HG03196 (cell line): Measurements from ENCODE around the gene DDIT4L.
"Not testable (repeated sequence)": the region's sequence is repeated elsewhere in the genome, so short reads cannot be mapped to it uniquely, and the experiment has no call there.

ENCODE experiments used
- ATAC-seq: cut with Tn5 transposase; IDR thresholded peaks from one replicate; pipeline ENCODE4 v1.9.1; 2021; ENCODE audit not compliant: unreplicated experiment

Gene DDIT4L, protein sequence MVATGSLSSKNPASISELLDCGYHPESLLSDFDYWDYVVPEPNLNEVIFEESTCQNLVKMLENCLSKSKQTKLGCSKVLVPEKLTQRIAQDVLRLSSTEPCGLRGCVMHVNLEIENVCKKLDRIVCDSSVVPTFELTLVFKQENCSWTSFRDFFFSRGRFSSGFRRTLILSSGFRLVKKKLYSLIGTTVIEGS

DNA sequence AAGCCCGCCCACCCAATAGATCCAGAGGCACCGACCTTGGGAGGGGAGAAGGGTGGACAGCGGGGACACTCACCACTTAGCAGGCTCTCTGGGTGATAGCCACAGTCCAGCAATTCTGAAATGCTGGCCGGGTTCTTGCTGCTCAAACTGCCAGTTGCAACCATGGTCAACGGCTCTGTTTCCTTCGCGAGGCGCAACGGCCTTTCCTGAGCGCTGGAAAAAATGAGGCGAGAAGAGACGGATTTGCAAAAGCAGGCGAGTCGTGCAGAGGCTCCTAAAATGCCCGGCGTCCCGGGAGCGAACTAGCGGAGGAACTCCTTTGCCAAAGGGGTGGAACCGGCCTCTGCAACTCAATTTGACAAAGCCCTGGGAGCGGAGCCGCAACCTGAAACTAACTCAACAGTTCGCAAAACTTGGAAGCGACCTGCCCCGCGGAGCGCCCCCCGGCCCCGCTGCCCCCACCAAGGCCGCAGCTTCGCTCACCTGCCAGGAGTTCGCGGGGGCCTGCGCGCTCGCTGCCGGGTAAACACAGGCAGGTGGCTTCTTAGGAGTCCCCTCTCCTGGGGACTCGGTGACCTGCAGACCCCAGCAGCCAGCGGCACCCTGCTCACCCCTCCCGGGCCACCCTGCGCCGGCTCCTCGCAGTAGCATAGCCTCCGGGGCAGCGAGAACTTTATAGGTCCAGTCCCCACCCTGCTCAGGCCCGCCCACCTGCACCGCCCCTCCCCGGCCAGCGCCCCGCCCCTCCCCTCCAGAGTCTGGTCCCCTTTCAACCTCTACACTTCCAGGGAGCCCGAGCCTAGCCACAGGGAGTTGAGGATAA is at the start of gene DDIT4L:
TSS of gene DDIT4L (minus strand) at position 649 of the 823 bp plus-strand sequence. CDS start at position 164, 485 bp downstream.
- no peak for ATAC-seq

DNA sequence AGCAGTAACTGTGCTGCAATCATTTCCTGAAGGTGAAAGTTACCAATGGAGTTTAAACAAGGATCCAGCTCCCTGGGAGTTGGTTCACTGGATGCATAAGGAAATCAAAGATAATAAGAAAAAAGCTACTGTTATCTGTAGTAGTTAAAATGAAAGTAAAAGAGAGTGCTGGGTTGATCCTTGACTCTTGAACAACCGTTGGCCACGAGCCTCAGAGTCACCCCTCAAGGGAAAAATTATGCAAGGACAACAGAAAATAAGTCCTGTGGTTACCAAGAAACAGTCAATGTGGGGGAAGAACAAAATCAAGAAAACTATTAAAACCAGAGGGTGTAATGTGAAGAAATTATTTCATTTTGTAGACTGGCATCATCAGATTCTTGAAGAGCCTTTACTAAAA is 49.7 kb upstream of the DDIT4L start:
- ATAC-seq: no peak

GRCh38 chr4:100224721-100225120 is 34.5 kb upstream of the DDIT4L start:
- ATAC-seq: no peak

DNA sequence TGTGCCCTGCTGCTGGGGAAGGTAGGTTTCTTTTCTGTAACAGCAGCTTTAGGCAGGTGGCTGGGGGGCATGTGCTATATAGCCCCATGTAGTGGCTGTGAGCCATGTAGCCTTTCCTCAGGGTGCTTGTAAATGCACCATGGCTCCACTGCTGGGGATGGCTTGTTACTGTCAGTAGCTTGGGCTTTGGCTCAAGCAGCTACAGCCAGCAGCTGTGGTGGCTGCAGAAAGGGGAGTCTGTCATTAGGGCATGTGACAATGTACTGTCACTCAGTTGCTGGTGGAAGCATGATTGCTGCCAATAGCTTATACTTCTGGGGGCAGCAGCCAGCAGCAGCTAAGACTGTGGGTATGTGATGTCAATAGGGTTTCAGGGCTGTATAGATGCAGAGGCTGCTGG is 33.9 kb upstream of the DDIT4L start:
- no peak for ATAC-seq

DNA sequence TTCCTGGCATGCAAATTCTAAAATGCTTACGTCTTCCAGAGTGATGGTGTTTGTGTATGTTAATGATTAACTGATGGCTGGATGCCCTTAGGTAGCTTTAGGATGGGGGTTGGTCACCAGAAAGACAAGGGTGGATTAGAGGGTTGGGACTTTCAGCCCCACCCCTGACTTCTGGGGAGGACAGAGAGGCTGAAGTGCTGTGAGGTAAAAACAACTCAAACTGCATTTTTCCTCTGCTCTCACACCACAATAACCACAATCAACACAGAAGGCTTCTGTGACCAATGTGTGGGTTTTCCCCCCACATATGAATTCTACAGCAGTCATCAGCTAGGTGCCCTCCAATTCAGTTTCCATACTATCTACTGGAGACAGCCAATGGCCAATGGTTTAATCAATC is 18.7 kb upstream of the DDIT4L start:
- peak; percentile 88 for ATAC-seq

GRCh38 chr4:100208459-100208858 is 18.2 kb upstream of the DDIT4L start:
- no peak for ATAC-seq

DNA sequence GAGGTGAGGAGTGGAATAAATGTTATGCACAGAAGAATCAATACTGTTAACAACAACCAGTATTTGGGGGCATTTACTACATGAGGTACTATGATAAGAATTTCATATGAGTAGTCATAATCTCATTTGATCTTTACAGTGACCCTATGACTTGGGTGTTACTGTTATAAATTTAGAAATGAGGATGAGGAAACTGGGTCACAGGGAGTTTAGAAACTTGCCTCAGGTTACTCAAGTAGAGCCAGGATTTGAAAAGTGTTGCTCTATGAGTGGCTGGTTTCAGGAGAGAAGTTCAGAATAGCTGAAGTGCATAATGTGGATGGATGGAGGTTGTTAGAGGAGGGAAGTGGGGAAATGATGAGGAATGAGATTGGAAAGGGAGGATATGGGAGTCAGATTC is 16.6 kb upstream of the DDIT4L start:
- ATAC-seq: no peak

GRCh38 chr4:100198061-100198460 is 7.8 kb upstream of the DDIT4L start:
- ATAC-seq: no peak

DNA sequence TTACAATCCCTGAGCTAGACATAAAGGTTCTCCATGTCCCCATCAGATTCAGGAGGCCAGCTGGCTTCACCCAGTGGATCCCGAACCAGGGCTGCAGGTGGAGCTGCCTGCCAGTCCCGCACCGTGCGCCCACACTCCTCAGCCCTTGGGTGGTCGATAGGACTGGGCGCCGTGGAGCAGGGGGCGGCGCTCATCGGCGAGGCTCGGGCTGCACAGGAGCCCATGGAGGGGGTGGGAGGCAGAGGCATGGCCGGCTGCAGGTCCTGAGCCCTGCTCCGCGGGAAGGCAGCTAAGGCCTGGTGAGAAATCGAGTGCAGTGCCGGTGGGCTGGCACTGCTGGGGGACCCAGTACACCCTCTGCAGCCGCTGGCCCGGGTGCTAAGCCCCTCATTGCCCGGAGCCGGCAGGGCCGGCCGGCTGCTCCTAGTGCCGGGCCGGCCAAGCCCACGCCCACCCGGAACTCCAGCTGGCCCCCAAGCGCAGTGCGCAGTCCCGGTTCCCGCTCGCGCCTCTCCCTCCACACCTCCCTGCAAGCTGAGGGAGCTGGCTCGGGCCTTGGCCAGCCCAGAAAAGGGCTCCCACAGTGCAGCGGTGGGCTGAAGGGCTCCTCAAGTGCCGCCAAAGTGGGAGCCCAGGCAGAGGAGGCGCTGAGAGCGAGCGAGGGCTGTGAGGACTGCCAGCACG is 6.3 kb upstream of the DDIT4L start:
- ATAC-seq: not testable (repeated sequence)

DNA sequence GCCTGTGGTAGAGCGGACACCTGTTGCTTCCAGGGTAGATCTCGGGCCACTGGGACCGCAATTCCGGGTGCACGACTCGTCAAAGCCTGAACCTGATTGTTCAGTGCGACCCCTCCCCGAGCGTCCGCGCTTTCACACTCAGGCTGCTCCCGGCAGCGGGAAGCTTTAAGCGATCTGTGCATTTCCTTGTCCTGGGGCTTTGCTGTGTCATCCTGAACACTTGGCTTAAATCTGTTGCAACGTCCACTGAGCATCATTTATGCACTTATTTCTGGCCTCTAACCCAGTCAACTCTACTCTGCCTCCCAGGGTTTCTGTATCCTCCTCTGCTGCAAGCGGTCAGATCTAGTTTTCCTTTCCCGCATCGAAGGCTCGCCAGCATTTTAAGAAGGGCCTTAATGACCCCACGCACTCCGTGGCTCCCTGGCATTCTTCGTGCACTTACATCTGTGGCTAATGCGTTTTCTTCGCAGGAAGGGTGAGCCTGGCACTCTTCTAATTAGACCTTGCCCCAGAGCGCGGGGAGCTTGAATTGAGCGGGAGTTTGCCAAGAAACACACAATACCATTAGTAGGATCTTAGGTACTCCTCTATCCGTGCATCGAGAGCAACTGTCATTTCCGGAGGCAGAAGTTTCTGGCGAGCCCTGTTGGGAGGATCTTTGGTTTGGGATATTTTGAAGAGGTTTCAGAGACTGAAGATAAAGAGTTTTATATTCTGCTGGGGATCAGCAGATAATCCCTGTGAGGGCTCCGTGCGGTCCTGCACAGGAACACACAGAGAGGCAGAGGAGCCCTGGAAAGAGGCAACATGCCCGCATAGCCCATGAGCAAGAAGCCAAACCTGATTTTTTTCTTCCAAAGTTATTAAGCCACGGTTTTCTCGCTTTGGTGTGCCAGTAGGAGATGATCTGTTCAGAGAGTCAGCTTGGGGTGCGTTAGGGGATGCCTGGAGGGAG is 654 bp upstream of the DDIT4L start:
- no peak for ATAC-seq

- no peak for ATAC-seq
Observed at GRCh38 chr4:100188829-100189228, 1.4 kb downstream of the DDIT4L start.

- ATAC-seq: no peak
Observed at GRCh38 chr4:100187781-100188180, 2.5 kb downstream of the DDIT4L start.

DNA sequence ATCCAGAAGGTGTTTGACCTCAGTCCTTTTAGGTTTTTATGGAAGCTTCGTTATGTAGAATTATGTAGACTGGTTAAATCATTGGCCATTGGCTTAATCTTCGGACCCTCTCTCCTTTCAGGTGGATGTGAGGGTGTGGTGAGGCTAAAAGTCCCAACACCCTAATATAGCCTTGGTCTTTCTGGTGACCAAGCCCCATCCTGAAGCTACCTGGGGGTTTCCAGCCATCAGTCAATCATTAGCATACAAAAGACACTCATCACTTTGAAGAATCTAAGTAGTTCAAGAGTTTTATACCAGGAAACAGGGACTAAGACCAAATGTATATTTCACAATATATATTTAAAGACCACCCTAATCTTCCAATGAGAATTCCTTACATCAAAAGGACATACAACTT is 5.5 kb downstream of the DDIT4L start:
- no peak for ATAC-seq

GRCh38 chr4:100177855-100178254 is 12.4 kb downstream of the DDIT4L start:
- ATAC-seq: no peak

- ATAC-seq: no peak
Observed at GRCh38 chr4:100177126-100177525, 13.1 kb downstream of the DDIT4L start.

DNA sequence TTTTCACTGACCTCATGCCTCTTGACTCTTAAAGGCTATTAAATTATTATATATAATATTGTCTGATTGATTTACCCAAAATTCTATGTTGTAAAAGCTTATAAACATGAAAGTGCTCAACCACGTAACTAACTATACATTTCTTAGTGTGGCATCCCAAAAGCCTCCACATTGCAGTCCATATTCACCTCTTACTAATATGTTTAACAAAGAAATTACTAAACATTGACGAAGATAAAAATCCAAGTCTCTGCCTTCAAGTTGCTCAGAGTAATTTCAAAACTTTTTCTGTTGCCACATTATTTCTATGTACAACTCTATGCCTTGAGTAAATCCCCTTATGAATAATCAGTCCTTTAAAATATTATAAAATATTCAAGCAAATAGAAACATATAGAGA is 14.4 kb downstream of the DDIT4L start:
- no peak for ATAC-seq

DNA sequence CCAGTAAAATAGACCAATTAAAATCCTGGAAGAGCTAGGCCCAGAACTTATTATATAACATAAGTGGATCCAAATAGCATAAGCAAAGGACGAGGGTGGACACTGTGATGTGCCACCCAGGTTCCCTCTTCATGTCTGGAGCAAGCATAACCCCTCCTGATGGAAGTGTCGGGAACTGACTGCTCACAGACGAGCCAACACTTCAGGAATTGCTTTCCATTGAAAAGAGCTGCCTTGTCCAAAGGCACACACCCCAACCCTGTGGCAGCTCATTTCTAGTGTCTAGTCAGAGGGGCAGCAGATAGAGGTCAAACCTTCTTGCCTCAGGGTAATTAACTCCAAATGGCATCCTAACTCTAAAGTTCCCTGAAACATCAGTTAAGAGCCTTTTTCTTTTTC is 15.3 kb downstream of the DDIT4L start:
- ATAC-seq: no peak

DNA sequence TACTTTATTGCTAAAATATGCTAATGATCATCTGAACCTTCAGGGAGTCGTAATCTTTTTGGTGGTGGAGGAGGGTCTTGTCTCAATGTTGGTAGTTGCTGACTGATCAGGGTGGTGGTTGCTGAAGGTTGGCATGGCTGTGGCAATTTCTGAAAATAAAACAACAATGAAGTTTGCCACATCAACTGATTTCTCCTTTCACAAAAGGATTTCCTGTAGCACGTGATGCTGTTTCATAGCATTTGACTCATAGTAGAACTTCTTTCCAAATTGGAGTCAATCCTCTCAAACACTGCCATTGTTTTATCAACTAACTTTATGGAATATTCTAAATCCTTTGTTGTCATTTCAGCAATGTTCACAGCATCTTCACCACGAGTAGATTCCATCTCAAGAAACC is 19.3 kb downstream of the DDIT4L start:
- no peak for ATAC-seq

- ATAC-seq: no peak
Observed at GRCh38 chr4:100169491-100170485, 20.5 kb downstream of the DDIT4L start.

- no peak for ATAC-seq
Observed at GRCh38 chr4:100168521-100168920, 21.7 kb downstream of the DDIT4L start.
